Measurements from ENCODE around the gene CCT5.
"Not testable (repeated sequence)": the region's sequence is repeated elsewhere in the genome, so short reads cannot be mapped to it uniquely, and the experiment has no call there.

CCT5 gene

DNA sequence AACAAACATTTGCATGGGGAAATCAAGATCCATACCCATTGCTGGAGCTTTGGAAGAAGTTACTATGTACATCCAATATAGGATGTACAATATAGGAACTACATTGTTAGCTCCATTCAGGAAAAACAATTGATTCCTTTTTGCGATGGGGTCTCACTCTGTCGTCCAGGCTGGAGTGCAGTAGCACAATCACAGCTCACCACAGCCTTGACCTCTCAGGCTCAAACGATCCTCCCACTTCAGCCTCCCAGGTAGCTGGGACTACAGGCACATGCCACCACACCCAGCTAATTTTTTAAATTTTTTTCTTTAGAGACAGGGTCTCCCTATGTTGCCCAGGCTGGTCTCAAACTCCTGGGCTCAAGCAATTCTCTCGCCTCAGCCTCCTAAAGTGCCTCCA lies 2.9 kb upstream of the CCT5 start:
- not testable (repeated sequence) for DNase-seq

GRCh38 chr5:10248378-10249260 lies 1.5 kb upstream of the CCT5 start:
- DNase-seq = no peak

DNA sequence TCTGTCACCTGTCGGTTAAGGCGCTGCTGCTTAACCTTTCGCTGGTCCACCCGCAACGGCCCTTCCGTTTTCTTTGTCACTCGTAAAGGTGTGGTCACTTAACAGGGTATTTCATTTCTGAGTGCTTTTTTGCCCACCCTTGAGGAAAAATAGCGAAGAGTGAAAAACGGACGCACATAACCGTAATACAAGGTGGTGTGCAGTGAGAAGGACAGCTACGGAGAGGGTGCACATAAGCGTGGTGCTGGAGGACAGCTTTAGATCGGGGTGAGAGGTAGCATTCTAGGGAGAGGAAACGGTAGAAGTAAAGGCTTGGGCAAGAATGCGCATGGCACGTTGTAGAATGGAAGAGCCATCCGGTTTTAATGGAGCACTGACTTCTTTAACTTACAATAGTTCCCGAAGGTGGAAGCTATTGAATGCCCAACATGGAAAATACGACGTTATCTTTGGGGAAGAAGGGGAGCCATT lies 761 bp downstream of the CCT5 start:
- DNase-seq = peak in 1 of 2 experiments; percentile 36

DNA sequence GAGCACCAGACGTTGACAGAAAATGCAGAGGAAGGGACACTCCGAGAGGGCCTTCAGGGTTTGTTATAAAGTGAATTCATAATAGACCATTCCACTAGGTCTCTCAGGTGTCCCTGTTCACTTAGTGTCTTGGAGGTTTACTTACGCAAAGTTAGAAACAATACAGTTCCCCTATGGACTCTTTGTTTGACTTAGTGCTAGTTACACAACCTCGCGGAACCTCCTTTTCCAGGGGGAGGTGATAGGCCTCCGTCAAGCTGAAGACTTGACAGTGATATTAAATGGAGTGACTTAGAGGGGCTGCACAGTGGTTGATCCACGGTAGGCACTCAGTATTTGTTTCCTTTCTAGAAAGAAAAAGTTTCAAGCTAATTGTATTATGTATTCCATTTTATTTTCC lies 1.3 kb downstream of the CCT5 start:
- no peak for DNase-seq

GRCh38 chr5:10253390-10253789 lies 3.3 kb downstream of the CCT5 start:
- no peak for DNase-seq

GRCh38 chr5:10254686-10255085 lies 4.6 kb downstream of the CCT5 start:
- DNase-seq = no peak

- no peak for DNase-seq
These were observed 7.8 kb downstream of the CCT5 start for GRCh38 chr5:10257870-10258269.

DNA sequence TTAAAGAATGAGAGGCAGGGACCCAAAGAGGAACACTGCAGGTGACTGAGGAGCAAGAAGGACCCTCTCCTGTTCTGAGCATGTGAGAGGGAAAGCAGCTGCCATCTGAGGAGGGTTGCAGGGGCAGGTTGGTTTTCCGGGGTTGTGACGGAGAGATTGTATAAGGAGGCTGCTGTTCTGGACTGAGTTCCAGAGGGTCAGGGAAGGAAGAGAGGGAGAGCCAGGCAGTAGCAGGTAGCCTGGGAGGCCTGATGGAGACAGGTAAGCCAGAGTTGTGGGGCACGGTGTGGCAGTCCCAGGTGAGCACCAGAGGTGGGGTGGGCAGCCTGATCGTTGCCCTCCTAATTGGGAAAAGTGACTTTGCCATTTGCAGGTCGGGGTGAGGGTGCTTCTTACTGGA lies 9.8 kb downstream of the CCT5 start:
- DNase-seq = no peak

DNA sequence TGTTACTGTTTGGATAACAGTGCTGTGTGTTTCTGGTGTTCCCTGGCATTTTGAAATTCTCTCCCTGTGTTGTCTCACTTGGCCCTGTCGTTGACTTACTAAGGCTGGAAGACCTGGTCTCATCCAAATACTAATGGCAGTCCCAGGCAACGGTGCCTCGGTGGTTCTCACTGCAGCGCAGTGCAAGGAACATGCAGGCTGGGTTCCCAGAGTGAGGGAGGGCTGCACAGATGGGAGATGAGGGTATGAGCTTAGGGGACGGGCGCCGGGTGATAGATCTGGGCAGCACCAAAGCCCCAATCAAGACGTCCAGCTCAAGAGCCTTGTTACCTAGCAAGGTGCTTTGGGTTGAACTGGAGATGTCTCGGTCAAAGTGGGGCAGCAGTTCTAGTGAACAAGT lies 11.0 kb downstream of the CCT5 start:
- no peak for DNase-seq

GRCh38 chr5:10262121-10262774 lies 12.2 kb downstream of the CCT5 start:
- DNase-seq = no peak

- DNase-seq = no peak
These were observed 12.9 kb downstream of the CCT5 start for GRCh38 chr5:10262995-10263394.

- DNase-seq = no peak
These were observed 14.5 kb downstream of the CCT5 start for GRCh38 chr5:10264604-10265003.

- DNase-seq = no peak
These were observed 15.4 kb downstream of the CCT5 start for GRCh38 chr5:10265245-10266109.

GRCh38 chr5:10266137-10266536 lies 16.1 kb downstream of the CCT5 start:
- DNase-seq = no peak

DNA sequence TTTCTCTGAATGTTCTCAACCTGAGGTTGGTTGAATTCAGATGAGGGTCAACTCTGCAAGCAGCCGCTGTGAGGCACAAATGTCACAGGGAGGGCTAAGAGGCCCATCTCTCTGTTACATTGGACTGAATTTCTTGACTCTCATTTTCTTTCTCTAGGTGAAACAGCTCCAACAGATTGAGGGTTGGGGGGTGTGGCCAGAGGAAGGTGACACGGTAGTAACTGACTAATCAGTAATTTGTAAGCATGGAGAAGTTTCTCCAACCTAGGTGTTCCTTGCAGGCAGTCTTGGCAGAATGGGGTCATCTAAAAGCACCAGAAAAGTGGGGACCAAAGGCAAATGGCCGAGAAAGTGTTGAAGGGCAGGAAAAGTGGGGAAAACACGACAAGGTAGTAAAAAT lies 16.8 kb downstream of the CCT5 start:
- DNase-seq = no peak

DNA sequence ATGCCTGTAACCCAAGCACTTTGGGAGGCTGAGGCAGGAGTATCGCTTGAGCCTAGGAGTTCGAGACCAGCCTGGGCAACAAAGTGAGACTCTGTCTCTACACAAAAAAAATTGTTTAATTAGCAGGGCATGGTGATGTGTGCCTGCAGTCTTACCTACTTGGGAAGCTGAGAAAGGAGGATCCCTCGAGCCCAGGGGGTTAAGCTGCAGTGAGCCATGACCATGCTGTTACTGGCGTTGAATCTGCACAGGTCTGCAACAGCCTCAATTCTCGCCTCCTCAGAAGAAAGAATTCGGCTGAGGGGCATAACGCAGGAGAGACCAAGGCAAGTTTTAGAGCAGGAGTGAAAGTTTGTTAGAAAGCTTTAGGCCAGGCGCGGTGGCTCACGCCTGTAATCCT lies 18.0 kb downstream of the CCT5 start:
- DNase-seq = no peak

- no peak for DNase-seq
These were observed 22.2 kb downstream of the CCT5 start for GRCh38 chr5:10272053-10272874.

DNA sequence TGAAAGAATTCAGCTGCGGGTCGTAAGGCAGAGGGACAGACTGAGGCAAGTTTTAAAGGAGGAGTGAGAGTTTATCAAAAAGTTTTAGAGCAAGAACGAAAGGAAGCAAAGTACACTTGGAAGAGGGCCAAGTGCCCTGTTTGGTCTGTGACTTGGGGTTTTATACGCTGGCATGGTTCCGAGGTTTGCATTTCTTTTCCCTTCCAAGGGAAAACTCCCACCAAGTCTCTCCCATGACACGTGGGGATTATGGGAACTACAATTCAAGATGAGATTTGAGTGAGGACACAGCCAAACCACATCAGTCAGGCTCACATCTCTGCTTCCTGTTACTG lies 22.8 kb downstream of the CCT5 start:
- DNase-seq = not testable (repeated sequence)

GRCh38 chr5:10275460-10275859 lies 25.4 kb downstream of the CCT5 start:
- DNase-seq = no peak

DNA sequence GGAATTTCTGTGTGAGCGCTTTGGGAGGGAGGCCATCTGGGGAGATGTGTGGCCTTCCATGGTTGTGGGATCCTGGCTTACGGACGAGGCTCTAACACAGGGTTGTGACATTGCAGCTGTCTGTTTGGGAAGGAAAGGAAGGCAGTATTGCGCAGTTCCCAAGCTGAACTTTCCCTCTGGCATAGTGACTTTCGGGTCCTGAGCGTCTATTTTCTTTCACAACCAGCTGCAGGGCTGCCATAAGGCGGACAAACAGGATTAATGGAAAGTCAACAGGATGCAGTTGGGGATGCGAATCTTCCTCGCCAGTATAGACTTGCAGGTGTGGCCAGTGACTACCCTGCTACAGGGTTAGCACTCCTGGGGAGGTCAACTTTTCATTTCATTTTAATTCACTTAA lies 25.9 kb downstream of the CCT5 start:
- no peak for DNase-seq

GRCh38 chr5:10276691-10277090 lies 26.6 kb downstream of the CCT5 start:
- no peak for DNase-seq

DNA sequence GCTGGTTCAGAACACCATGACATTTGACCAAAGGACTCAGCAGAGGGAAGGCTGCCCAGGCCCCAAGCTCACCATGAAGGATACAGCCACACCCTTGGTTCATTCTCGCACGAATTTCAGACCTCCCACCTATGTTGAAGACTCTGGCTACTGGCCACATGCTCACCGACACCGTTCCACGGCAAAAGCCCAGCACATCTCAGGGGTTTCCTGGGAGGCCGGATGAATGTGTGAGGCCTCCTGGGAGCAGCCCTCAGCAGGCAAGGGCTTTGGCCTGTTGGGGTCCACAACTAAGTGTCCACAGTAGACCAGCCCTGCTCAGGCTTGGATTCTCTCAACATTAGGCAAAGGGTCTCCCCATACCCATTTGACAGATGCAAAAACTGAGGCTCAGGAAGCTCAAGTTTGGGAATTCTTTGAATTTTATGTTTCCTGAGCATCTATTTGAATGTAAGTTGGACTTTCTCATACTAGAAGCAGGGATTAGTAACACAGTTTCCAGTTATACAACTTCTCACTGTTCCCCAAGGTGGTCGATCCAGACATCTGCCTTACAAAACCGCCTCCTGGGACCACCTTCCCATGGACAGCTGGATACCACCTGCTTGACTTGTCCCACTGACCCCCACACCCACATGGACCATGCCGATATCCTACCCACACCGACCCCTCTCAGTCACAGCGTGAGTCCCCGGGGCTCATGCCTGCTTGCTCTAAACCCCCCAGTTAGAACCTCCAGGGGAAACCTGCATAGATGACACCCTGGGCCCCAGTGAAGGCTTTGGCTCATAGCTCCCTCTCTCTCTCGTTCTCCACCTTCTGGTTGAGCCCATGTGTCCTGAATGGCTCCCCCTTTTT lies 27.9 kb downstream of the CCT5 start:
- no peak for DNase-seq

Measured in SW 1271 (cell line).